Activated CD4-positive, CD25-positive, alpha-beta regulatory T cell treated with anti-CD3 and anti-CD28 coated beads, Interleukin-2, amount 50 U/mL, for 72 hours (primary cell): ENCODE data around the gene NUP93.
"Not testable (repeated sequence)": the region's sequence is repeated elsewhere in the genome, so short reads cannot be mapped to it uniquely, and the experiment has no call there.

Experiments
- DNase-seq: peaks from one replicate; pipeline ENCODE4 v3.0.0; 2021

The NUP93 gene

GRCh38 chr16:56877486-56878182 lies 147.7 kb downstream of the NUP93 start:
- no peak for DNase-seq

- DNase-seq: no peak
Observed at GRCh38 chr16:56878282-56878854, 148.4 kb downstream of the NUP93 start.

- DNase-seq: no peak
Observed at GRCh38 chr16:56879276-56879675, 149.3 kb downstream of the NUP93 start.

GRCh38 chr16:56880176-56880575 lies 150.2 kb downstream of the NUP93 start:
- no peak for DNase-seq

- no peak for DNase-seq
Observed at GRCh38 chr16:56880685-56881084, 150.8 kb downstream of the NUP93 start.

GRCh38 chr16:56882077-56882800 lies 152.3 kb downstream of the NUP93 start:
- no peak for DNase-seq

GRCh38 chr16:56883586-56883985 lies 153.7 kb downstream of the NUP93 start:
- no peak for DNase-seq

- DNase-seq: no peak
Observed at GRCh38 chr16:56884026-56884582, 154.2 kb downstream of the NUP93 start.

- DNase-seq: not testable (repeated sequence)
Observed at GRCh38 chr16:56884929-56885328, 155.0 kb downstream of the NUP93 start.

GRCh38 chr16:56885446-56886162 lies 155.7 kb downstream of the NUP93 start:
- DNase-seq: no peak

- no peak for DNase-seq
Observed at GRCh38 chr16:56886296-56886695, 156.4 kb downstream of the NUP93 start.

- DNase-seq: no peak
Observed at GRCh38 chr16:56886826-56887225, 156.9 kb downstream of the NUP93 start.

- DNase-seq: no peak
Observed at GRCh38 chr16:56888806-56889205, 158.9 kb downstream of the NUP93 start.

- no peak for DNase-seq
Observed at GRCh38 chr16:56889206-56889605, 159.3 kb downstream of the NUP93 start.

- no peak for DNase-seq
Observed at GRCh38 chr16:56891685-56892084, 161.8 kb downstream of the NUP93 start.

- DNase-seq: no peak
Observed at GRCh38 chr16:56892705-56893104, 162.8 kb downstream of the NUP93 start.

GRCh38 chr16:56894331-56894917 lies 164.5 kb downstream of the NUP93 start:
- no peak for DNase-seq

- DNase-seq: no peak
Observed at GRCh38 chr16:56895813-56896212, 165.9 kb downstream of the NUP93 start.

- no peak for DNase-seq
Observed at GRCh38 chr16:56896244-56896643, 166.3 kb downstream of the NUP93 start.

- no peak for DNase-seq
Observed at GRCh38 chr16:56897026-56897799, 167.3 kb downstream of the NUP93 start.

- DNase-seq: no peak
Observed at GRCh38 chr16:56898847-56899246, 168.9 kb downstream of the NUP93 start.
